Measurements from ENCODE around the gene OR1J1.
A peak's percentile ranks its signal among the peaks of the same experiment; 100 is the strongest.

The OR1J1 gene

GRCh38 chr9:122477826-122478225, at the start of gene OR1J1:
Gene OR1J1 (minus strand): TSS chr9:122477926. CDS start chr9:122477926, 0 bp downstream.
- DNase-seq, result no peak

GRCh38 chr9:122527193-122527592, 49.5 kb upstream of the OR1J1 start, which contains the start of gene OR1N1:
Gene OR1N1 (minus strand): TSS chr9:122527293. CDS start chr9:122527293, 0 bp downstream.
- no peak for DNase-seq

DNA sequence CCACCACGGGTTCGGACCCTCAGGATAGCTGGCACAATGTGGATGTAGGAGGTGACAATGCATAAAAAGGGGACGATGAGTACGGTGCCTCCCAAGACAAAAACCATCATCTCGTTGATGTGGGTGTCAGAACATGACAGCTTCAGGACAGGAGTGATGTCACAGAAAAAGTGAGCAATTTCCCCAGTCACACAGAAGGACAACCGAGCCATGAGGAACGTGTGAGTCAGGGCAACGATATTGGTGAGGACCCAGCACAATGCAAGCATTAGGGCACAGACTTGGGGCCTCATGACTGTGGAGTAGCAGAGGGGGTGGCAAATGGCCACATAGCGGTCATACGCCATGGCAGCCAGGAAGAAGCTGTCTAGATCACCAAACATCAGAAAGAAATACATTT, 48.9 kb upstream of the OR1J1 start:
- no peak for DNase-seq

GRCh38 chr9:122519376-122519775, 41.6 kb upstream of the OR1J1 start:
- DNase-seq, result no peak

DNA sequence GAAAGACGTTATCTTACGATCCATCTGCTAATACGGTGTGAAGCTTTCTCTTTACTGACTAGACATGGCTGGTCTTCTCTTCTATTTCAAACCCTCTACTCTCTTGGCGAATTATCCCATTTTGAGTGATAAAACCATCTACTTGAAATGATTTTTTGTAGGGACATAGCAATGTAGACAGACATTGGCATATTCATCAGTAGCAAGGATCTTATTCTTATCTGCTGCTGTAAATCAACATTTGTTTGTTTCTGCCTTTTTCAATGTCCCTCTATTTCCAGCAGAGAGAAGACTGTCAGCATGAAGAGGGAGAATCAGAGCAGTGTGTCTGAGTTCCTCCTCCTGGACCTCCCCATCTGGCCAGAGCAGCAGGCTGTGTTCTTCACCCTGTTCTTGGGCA, 41.1 kb upstream of the OR1J1 start, which contains the start of gene OR1J4:
Gene OR1J4 (plus strand): TSS at position 301 of the 400 bp plus-strand sequence. CDS start 0 bp downstream, at position 301.
- DNase-seq, result no peak

- no peak for DNase-seq
Measured at GRCh38 chr9:122518226-122518625, 40.5 kb upstream of the OR1J1 start.

GRCh38 chr9:122510502-122510901, 32.8 kb upstream of the OR1J1 start, which contains the start of gene OR1J2:
Gene OR1J2 (plus strand): TSS chr9:122510802. CDS start chr9:122510802, 0 bp downstream.
- DNase-seq, result no peak

- no peak for DNase-seq
Measured at GRCh38 chr9:122506964-122507363, 29.2 kb upstream of the OR1J1 start.

DNA sequence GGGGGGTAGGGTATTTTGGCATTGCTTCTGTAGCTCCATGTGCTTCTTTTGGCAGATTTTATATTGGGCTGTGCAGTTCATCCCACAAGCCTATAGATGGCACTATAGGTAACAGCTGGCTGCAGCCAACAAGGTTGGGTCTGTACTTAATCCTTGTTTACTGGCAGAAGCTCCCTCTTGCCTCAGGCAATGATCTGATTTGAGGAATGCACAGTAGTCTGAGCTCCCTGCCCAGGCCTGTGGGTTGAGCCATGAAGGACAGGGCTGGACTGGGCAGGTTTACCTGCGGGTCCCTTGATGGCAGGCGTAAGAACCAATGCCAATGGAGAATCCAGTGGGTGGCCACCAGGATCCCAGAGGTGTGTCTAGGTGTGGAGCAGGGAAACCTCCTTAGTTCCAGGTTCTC, 21.2 kb upstream of the OR1J1 start:
- peak; percentile 63 for DNase-seq

DNA sequence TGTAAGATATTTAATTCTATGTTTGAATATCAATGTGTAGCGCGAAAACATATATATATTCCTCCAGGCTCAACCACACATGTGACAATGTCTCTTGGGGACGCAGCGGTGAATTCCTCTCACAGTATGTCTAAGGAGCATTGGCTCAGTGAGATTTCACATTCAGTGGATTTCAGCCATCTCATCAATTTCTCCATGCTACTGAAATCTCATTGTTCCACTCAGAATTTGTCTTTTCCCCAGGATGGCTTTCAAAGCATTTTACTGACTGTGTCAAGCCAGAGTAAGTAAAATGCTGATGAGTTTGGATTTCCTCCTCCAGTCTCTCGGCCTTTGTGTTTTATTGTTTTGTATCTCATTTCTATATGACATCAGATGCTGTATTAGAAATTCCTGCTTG, 1.3 kb upstream of the OR1J1 start:
- no peak for DNase-seq

DNA sequence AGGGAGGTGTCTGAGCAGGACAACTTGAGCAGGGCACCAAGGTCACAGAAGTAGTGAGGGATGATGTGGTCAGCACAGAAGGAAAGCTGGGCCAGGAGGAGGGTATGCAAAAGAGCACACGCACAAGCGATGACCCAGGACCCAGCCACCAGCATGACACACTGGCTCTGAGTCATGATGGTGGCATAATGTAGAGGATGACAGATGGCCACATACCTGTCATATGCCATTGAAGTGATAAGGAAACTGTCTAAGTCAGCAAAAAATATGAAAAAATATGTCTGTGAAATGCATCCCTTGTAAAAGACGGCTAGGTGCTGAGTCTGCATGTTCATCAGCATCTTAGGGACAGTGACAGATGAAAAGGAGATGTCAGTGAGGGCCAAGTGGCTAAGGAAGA, 380 bp downstream of the OR1J1 start:
- no peak for DNase-seq

DNA sequence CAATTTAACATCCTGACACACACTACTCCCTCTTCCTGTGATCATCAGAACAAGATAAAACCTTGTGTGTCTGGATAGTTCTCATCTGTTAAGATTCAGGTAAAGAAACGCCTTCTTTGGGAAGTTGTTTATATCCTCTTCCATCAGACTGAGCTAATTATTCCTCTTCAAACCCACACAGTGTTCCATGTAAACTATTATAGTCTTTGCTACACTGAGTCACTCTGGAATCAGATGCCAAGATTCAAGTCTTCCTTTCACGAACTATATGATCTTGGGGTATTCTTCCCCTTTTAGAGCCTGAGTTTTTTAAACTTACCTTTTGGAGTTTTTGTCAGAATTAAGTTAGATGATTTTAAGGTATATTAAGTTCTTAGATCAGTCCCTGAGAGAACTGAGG, 2.0 kb downstream of the OR1J1 start:
- DNase-seq, result no peak

DNA sequence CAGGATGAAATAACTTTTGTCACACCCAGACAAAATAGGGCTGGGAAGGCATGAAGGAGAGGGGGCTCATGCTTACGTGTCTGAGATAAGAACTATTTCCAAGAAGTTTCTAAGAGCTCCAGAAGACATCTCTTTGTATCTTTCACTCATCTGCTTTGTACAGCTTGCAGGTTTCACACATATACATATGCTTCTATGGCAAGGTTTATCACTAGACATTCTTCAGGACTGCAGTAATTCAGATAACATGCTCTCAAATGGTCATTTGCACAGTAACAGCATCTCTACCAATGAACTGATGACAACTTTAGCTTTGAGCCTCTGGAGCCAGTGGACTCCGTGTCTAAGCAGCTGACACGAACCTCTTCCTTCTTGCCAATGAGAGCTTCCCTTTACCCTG, 3.2 kb downstream of the OR1J1 start:
- no peak for DNase-seq

DNA sequence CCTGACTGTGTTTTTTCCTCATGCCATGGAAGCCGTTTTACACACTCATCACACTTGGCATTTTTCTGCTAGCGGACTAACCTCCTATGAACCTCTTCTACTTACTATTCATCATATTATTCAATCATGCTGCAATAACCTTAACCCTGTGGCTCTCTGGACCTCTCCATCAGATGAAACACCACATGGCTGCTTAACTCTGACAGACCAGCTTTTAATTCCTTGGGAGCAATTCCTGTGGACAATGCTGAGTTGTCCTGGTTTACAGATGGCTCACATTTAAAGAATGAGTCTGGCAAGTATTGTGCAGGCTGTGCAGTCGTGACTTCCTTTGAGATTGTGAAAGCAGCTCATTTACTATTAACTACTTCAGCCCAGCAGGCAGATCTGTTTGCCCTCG, 9.0 kb downstream of the OR1J1 start:
- no peak for DNase-seq

DNA sequence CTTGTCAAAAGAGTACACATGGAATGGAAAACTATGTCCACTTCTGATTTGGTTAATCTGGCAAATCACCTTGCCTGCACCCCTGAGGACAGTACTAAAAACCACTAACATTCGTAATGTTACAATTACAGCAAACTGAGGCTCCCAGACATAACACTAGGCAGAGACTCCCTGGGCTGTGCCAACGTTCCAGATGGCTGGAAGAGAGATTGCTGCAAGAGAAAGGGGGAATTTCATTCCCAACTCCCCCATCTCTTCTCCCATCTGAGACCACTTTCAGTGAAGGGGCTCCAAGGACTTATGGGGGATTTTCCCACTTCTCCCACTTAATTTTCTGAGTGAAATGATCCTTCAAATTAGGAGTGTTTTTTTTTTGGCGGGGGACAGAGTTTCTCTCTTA, 11.3 kb downstream of the OR1J1 start:
- DNase-seq, result no peak

GRCh38 chr9:122464633-122465567, 12.8 kb downstream of the OR1J1 start:
- DNase-seq, result peak; percentile 42

DNA sequence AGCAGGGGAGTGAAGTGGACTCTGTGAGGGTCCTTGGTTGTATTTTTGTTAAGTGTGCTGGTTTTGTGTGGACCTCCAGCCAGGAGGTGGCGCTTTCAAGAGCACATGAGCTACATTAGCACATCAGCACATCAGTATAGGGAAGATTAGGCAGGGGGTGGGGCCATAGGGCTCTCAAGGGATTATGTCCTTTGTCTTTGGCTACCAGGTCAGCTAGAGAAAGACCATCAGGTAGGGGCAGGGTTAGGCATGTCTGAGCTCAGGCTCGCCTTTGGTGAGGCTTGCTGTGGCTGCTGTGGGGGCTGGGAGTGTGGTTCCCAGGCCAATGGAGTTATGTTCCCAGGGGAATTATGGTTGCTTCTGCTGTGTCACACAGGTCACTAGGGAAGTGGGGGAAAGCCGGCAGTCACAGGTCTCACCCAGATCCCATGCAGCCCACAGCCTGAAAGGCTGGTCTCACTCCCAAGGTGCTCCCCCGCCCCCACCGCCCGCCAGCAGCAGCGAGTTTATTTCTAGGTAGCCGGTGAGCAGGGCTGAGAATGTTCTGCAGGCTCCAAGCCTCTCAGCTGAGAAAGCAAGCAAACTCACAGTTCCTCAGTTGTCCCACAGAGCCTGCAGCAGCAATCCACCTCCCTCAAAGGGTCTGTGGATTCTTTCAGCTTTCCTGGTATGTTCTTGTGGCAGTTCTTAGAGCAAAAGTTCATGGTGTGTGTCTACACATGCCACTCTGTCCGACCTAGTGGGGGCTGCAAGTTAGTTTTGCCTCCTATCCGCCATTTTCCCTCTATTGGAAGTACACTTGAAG, 13.7 kb downstream of the OR1J1 start:
- DNase-seq, result peak; percentile 72

- no peak for DNase-seq
Measured at GRCh38 chr9:122457787-122458186, 19.9 kb downstream of the OR1J1 start.

- DNase-seq, result no peak
Measured at GRCh38 chr9:122456123-122456522, 21.6 kb downstream of the OR1J1 start.

GRCh38 chr9:122453677-122454135, 24.0 kb downstream of the OR1J1 start:
- no peak for DNase-seq

DNA sequence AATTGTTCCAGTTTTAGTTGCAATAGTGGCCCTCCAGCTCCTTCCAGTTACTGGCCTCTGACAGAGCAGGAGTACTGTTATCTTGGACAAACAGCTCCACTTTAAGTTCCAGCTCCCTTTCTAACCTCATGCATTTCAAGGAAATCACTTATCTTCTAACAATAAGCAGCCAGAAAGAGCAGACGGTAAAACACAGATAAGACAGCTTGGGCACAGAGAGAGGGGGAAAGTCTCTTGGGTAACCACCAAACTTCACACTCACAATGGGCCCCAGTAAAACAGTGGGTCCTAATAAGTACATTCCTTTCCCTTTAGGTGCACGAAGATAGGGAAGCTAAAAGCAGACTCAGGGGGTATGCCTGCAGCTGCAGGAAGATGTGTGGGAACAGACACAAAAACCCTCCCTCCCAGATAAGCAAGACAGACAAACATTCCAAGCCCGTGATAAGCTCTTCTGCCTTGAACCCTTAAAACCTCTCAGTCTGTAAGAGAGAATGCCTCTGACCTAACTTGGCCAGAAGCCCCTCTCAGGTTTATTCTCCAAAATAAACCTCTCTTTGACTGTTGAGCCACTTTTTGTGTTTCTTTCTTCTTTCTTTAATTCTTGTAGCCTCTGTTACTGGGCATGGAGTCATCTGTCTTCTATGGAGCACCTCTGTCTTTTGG, 30.8 kb downstream of the OR1J1 start:
- no peak for DNase-seq

DNA sequence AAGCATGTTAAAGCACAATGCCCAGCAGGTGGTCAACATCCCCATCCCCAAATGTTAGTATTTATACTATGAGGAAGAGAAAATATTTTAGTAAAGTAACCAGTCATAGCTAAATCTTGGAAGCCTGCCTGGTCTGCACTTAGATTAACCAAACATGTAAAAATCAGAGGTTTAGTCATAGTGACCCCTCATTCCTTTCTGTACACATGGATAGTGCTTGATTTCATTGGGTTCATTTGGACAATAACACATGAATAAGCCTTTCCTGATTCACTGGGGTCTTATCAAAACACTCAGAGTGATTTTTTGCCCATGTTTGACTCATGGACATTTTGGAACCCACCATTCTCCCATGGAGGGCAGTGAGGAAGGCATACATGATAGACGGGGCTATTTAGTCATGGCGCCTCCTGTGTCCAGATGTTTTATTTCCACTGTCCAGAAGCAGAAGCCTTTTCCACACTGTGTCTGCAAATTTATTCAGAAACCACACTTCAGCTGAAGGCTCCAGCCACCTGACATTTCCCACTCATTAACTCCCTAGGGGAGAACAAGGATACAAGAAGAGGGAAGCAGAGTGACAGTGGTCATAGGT, 32.5 kb downstream of the OR1J1 start:
- no peak for DNase-seq

Data from NCI-H146 (cell line).